ENCODE data around the gene AMH.
A peak's percentile ranks its signal among the peaks of the same experiment; 100 is the strongest.

Gene AMH

GRCh38 chr19:2236314-2237050, 12.6 kb upstream of the AMH start, which contains the start of the genes PLEKHJ1 and SF3A2:
Gene PLEKHJ1 (minus strand): TSS chr19:2236329. CDS start chr19:2236248, 81 bp downstream.
Gene SF3A2 (plus strand): TSS chr19:2236824. CDS start chr19:2243419, 6,595 bp downstream.
- peak; percentile 97 to 98 for DNase-seq

- no peak for DNase-seq
Measured at GRCh38 chr19:2237051-2237868, 11.9 kb upstream of the AMH start.

- DNase-seq = no peak
Measured at GRCh38 chr19:2237869-2238153, 11.3 kb upstream of the AMH start.

DNA sequence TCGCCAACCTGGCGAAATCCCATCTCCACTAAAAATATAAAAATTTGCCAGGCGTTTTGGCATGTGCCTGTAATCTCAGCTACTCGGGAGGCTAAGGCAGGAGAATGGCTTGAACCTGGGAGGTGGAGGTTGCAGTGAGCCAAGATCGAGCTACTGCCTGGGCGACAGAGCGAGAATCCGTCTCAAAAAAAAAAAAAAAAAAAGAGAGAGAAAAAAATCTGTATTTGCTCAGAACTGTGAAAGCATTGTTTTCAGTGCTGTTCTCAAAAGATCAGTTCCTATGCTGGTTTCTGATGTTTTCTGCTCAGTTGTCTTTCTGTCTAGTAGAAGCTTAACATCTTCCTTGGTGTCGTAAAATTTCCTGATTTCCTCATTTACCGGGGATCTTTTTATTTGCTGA, 9.9 kb upstream of the AMH start:
- DNase-seq = no peak

GRCh38 chr19:2239771-2240770, 9.1 kb upstream of the AMH start:
- peak in 1 of 2 experiments; percentile 44 for DNase-seq

- no peak for DNase-seq
Measured at GRCh38 chr19:2240881-2241760, 8.0 kb upstream of the AMH start.

DNA sequence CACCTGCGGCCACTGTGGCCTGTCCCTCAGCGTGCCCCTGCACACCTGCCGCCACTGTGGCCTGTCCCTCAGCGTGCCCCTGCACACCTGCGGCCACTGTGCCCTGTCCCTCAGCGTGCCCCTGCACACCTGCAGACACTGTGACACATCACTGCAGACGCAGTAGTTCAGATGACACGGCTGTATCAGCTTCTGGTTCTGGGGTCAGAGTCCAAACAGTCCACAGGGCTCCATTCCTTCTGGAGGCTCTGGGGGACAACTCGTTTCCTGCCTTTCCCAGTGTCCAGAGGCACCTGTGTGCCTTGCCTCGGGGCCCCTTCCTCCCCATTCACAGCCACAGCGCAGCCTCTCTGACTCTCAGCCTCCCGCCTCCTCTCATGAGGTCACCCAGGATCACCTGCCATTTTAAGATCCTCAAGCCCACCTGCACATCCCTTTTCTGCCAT, 7.0 kb upstream of the AMH start:
- DNase-seq = no peak

DNA sequence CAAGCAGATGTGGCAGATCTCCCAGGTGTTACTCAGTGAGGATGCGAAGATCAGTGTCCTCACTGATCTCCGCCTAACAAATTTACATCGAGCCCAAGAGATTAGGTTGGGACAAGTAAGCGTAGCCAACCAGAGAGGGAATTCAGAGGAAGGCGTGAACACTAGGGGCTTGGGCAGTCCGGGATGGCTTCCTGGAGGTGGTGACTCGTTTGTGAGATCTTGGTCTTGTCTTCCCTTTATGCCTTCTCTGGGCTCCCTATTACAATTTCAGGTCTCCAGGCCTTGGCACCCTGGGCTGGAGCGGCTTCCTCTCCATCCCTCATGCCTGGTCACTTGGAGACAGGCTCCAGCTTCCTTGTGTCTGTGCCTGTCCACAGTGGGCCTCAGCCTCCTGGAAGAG, 6.3 kb upstream of the AMH start:
- DNase-seq = no peak

DNA sequence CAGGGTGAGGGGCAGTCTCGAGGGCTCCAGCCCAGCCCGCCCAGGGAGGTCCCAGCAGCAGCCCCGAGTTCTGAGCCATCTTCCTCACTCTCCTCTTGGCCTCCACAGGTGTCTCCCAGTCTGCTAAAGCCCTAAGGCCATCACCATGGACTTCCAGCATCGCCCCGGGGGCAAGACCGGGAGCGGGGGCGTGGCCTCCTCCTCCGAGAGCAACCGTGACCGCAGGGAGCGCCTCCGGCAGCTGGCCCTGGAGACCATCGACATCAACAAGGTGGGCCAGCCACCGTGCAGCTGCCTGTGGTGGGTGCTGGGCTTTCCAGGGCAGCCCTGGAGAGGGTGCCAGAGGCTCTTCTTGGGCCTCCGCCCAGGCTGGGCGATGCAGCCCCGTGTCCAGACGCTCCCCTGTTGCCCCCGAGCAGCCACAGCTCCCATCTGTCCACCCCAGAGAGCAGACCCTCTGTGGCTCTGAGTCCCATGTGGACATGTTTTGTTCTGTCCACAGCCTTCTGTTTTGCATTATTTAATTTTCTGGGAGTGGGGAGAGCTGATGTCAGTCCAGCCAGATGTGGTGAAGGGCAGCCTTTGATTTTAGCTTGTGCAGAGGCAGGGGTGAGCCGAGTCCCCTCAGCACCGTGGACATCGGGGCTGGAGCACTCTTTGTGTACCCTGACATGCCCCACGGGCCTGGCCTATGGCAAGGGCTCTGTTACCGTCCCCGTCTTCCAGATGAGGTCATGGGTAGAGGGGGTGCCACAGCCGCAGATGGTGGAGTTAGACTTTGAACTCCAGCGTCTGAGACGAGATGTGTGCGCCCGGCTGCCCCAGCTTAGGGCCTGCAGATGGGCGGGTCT, 5.6 kb upstream of the AMH start:
- no peak for DNase-seq

- DNase-seq = no peak
Measured at GRCh38 chr19:2244125-2244411, 5.1 kb upstream of the AMH start.

- DNase-seq = no peak
Measured at GRCh38 chr19:2244486-2244885, 4.6 kb upstream of the AMH start.

DNA sequence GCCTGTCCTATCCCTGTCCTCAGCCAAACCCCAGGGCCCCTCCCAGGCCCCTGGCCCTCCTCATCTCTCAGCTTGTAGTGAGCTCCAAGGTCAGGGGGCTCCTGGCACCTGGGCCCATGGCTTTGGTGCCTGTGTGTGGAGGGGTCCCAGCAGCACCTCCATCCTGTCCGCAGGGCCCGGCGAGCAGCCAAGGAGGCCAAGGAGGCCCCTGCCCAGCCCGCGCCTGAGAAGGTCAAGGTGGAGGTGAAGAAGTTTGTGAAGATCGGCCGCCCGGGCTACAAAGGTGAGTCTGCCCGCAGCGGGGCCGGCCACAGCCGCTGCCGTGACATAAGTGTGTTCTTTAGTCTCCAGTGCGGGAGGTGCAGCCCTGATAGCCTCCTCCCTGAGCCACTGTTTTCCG, 3.9 kb upstream of the AMH start:
- DNase-seq = no peak

- DNase-seq = no peak
Measured at GRCh38 chr19:2246014-2246620, 3.0 kb upstream of the AMH start.

GRCh38 chr19:2246801-2247361, 2.2 kb upstream of the AMH start:
- DNase-seq = no peak

GRCh38 chr19:2247433-2248101, 1.6 kb upstream of the AMH start:
- no peak for DNase-seq

DNA sequence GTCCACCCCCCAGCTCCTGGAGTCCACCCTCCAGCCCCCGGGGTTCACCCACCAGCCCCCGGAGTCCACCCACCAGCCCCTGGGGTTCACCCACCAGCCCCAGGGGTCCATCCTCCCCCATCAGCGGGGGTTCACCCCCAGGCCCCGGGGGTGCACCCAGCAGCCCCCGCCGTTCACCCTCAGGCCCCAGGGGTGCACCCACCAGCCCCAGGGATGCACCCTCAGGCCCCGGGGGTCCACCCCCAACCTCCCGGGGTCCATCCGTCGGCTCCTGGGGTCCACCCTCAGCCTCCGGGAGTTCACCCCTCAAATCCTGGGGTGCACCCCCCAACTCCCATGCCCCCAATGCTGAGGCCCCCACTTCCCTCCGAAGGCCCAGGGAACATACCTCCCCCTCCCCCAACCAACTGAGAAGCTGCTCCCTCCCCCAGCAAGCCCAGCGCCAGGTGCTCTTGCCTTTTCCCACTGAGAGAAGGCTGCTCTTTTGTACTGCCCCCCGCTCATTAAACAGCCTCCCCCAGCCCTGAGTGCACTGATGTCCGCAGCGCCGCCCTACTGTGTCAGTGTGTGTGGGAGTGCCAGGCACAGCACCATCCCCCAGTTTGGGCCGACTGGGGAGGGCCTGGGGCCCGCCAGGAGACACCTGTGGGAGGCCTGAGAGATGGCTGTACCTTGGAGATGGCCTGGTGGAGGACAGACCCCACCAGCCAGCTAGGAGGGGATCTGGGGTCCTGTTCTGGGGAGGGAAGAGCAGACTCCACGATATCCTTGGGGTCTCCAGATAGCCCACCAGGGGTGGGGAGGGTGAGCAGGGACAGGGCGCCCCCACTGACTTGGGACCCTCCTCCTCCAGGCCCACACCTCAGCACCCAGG, 750 bp upstream of the AMH start:
- no peak for DNase-seq

DNA sequence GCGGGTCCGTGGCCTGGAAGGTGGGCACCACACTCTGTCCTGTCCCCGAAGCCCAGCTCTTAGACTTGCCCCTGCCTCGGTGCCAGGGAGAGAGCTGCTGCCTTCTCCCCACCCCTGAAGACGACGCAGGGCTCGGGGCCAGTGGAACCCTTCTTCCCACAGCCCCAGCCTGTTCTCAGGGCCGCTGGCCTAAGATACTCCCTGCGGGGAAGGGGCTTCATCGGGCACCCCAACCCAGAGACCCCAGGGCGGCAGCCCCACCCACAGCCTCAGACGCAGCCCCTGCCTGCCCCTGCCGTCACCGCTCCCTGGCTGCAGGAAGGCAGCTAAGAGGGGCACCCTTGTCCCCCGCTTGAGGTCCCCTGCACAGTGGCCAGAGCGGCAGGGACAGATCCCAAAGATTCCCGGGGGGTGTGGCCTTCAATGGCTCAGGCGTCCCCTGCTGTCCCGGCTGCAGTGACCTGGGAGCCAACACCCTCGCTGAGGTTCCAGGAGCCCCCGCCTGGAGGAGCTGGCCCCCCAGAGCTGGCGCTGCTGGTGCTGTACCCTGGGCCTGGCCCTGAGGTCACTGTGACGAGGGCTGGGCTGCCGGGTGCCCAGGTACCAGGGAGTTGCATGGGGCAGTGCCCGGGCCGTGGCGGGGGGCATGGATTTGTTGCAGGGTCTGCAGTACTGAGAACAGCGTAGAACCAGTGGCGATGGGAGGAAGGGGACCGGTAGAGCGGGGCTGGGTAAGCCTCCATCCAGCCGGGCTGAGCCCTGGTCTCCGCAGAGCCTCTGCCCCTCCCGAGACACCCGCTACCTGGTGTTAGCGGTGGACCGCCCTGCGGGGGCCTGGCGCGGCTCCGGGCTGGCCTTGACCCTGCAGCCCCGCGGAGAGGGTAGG, 1.0 kb downstream of the AMH start:
- peak in 1 of 2 experiments; percentile 41 for DNase-seq

GRCh38 chr19:2250766-2251105, 1.6 kb downstream of the AMH start:
- no peak for DNase-seq
